NT2/D1 (cell line): ENCODE results near the gene CFAP119.

ENCODE experiments used
- YY1 ChIP-seq: IDR thresholded peaks from 2 replicates; pipeline ENCODE4 v1.6.1; 2011; ENCODE audit not compliant: insufficient read length, insufficient read depth
- ZNF274 ChIP-seq: IDR thresholded peaks from 2 replicates; pipeline ENCODE4 v1.6.1; 2011; ENCODE audit warnings: mild to moderate bottlenecking, low read depth, low read length

DNA sequence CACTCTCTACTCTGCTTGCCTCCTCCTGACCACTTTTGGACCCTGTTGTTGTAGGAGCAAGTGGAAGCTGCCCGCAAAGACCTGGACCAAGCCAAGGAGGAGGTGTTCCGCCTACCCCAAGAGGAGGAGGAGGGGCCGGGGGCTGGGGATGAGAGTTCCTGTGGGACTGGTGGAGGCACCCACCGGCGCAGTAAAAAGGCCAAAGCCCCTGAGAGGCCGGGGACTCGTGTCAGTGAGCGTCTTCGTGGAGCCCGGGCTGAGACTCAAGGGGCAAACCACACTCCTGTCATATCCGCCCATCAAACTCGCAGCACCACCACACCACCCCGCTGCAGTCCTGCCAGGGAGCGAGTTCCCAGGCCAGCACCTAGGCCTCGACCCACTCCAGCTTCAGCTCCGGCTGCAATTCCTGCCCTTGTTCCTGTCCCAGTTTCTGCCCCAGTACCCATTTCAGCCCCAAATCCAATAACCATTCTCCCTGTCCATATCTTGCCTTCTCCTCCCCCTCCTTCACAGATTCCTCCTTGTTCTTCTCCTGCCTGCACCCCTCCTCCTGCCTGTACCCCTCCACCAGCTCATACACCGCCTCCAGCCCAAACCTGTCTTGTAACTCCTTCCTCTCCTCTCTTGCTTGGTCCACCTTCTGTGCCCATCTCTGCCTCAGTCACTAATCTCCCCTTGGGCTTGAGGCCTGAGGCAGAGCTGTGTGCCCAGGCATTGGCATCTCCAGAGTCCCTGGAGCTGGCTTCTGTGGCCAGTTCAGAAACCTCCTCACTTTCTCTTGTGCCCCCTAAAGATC is 24.7 kb downstream of the CFAP119 start:
- no peak for TF ChIP-seq YY1
- no peak for TF ChIP-seq ZNF274
